Fibroblast of skin of scalp (primary cell): ENCODE data around the gene RNF212.

Source experiments
- DNase-seq: peaks from one replicate; pipeline ENCODE4 v3.0.0-alpha.2; 2013

Gene RNF212

DNA sequence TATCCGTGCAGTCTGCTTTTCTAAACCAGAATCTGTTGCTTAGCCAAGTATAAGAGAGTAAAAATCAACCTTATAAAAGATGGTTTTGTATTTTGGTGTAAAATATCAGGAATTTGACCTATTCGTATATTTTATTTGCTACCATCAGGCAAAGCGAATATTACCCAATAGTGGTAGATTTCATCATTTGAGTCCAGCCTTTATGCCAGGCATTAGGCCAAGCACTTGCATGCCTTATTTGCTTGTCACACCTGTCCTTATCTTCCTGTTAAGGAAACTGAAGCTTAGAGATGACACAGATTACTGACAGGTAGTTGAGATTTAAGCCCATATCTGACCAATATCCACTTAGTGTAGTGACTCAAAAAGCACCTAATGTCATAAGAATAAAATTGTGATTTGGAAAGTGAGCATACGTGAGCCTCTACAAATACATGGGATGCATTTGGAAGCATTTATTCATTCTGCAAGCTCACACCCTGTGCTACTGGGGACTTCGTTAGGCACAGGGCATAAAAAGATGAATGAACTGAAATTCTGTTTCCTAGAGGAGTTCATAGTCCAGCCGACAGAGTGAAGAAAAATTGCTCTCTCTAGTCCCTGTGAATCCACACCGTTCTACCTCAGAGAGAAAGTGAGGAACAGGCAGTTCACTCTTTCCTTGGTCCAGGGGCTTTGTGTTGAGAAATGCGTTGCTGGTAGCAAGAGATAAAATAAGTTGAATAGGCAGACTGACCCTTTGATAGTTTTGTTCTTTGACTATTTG lies 2.3 kb upstream of the RNF212 start:
- no peak for DNase-seq

DNA sequence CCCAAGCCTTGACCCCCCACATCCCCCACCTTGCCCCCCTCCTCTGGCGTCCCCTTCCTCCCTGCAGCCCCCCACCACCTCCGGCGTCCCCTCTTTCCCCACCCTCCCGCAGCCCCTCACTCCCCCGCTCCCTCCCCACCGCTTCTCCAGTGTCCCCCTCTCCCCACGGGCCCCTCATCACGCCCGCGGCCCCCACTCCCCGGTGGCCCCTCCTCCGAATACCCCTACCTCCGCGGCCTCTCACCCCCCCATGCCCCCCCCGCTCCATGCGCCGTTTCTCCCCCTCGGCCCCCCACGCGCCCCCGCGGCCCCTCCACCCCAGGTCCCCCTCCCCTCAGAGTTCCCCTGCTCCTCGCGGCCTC lies 562 bp downstream of the RNF212 start:
- DNase-seq = no peak

DNA sequence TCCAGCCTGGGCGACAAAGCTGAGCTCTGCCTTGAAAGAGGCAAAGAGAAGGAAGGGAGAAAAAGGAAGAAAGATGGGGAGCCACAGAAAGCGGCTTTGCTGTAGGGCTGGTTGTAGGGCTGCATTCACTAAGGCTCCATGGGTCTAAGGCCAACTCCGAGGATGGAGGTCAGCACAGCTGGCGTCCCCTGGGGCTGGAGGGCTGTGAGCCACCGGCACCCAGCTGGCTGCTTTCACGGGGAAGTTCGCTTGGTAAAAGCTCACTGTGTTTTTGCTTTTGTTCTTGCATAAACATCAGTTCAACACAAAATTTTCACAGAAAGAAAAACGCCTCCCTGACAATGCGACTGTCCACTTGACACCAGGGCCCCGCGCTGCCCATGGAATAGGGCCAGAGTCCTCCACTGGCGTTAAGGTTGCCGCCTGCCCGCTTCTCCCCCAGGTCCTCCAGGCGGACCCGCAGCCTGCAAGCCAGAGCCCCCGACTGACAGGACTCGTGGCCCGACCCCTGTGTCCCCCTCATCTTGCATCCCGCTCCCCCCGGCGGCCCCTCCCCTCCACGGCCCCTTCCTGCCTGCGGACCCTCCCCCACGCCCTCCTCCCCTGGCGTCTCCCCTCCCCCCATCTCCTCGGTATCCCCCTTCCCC lies 1.1 kb downstream of the RNF212 start:
- DNase-seq = no peak

DNA sequence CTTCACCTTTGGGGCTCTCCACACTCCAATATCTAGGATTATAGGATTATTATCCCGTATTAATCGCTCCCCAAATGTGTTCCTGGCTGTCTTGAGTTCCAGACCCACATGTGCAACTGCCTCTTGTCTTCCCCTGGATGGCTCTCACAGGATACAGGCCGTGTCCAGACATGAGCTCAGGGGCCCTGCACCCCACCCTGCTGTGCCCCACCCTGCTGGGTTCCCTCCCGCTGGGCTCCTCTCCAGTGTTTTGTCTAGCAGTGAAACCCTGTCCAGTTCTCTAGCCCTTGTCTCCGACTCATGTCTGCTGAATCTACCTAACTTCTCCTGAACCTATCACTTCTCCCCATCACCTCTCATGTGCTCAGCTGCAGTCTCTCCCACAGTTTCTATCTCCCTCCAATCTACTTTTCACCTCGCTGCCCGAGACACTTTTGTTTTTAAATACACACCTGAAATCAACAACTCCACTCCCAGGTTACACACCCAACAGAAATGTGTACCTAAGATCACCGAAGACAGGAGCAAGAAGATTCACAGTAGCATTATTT lies 2.0 kb downstream of the RNF212 start:
- no peak for DNase-seq

DNA sequence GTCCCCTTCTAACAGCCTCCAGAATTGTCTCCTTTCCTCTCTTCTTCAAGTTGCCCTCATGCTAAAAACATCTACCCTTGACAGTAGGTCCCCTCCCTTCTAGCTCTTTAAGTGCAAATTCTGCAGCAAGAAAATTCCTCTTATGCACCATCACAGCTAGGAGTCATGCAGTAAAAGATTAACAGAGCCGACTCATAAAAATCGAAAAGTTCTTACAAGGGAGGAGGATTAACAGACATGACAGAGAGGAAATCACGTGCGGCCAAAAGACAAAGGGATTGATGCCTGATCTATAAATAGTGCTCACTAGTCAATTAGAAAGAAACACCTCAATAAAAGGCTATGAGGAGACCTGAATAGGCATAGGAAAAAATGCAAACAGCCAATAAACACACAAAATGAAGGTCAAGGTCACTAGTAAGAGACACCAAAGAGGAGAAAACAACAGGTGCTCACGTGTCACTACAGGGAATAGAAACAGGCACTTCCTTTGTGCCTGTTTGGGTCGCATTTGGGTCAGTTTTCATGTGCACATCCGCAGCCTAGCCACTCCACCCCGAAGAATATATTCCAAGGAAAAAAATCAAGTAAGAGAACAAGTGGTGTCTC lies 3.4 kb downstream of the RNF212 start:
- no peak for DNase-seq

DNA sequence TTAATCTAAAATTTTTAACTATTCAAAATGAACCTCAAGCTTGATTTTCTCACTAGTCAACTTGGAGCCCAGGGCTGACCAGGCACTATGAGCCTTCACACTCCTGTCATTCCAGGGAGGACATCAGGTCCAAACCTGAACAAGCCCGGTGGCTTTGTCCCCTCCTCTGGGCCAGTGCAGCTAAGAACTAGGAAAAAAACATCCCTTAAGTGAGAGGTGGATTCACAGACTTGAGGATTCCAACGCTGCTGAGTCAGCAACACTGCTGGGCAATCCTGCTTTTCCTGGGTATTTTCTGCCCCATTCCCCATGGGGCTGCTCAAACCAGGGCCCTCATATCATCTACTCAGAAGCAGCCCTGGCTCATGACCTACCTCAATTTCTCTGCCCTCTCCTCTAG lies 4.0 kb downstream of the RNF212 start:
- no peak for DNase-seq

DNA sequence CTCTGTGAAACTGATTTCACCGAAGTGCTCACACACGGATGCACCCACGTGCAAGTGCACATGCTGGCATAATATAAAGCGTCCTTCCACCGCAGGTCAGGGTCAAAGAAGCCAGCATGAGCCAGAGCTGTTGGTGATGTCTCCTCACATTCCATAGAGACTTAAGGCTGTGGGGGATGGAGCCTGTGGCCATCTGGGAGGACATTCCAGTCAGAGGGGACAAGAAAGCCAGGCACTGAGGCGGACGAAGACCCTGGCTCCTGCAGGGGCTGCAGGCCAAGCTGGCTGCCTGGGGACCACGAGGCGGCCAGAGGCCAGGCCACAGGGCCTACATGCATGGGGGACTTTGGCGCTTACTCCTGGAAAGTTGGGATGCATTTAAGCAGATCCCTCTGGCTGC lies 7.7 kb downstream of the RNF212 start:
- no peak for DNase-seq

DNA sequence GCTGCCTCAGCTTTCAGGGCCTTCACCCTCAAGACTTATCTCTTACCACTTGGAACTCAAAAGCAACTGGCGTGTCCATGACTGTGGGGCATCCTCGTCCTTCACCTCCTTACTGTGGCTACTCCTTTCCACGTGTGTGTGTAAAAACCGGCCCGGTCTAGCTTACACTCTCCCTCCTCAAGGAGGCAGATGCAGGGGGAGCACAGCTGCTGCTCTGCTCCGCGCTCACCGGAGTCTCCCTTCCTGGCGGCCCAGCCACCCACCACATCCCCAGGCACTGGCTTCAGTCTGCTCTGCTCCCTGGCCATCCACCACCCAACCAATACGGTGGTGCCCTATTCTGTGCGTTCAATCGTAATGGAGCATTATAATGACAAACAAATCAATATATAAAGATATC lies 8.3 kb downstream of the RNF212 start:
- DNase-seq = no peak

DNA sequence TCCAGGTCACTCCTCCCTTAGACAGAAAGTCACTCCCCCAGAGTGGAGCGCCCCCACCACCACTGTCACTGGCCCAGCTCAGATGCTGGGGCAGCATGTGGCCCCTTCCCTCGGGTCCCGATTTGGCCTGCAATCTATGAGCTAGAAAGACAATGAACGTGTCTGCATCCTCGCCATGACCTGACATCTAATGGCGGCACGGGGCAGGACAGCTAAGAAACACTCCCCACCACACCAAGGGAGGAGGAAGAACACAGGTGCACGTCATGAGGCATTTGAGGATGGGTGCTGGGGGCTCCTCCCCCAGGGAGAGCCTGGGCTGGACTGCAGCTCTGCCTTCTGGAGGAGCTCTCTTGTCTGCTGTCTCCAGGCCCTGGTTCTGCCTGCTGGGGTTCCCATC lies 8.7 kb downstream of the RNF212 start:
- no peak for DNase-seq

DNA sequence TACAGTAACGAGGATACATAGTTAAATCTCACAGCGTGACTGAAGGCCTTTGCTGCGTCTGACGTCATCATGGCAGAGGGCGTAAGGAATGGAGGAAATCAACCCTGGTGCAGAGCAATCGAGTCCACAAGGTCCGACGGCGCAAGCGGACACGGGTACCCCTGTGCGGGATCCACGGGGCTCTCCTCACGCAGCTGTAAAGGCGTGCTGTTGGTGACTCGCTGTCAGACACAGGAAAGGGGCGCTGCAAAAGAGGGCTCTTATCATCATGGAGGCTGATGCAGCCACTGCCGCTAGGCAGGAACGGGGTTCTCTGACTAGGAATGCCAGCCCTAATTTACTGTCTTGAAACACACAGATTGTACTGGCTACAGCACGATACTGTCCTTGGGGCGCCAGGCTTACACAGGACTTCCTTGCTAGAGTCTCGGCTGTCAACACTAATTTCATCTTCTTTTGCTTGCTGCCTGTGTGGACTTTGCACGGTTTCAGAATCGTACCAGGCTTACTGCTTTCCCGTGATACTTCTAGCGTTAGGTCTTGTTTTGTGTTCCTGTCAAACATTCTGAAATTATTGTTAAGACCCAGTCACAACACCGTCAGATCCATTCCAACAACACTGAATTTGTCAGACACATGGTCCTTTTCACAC lies 13.6 kb downstream of the RNF212 start:
- no peak for DNase-seq

DNA sequence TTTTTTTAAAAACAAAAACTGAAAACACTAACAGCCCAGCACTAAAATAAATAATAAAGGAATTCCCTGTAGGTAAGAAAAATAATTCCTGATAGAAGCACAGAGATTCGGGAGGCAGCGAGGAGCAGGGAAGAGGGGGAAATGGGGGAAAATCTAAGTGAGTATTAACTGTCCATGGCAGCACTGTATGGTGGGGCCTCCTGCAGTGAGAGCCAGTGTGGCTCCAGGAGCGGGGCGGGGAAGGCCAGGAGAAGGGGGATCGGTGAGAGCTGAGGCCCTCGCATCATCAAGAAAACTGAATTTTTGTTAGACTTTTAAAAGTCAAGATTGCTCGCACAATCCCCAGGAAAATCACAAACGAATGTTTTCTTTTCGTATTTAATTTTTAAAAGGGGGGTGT lies 14.1 kb downstream of the RNF212 start:
- DNase-seq = no peak

DNA sequence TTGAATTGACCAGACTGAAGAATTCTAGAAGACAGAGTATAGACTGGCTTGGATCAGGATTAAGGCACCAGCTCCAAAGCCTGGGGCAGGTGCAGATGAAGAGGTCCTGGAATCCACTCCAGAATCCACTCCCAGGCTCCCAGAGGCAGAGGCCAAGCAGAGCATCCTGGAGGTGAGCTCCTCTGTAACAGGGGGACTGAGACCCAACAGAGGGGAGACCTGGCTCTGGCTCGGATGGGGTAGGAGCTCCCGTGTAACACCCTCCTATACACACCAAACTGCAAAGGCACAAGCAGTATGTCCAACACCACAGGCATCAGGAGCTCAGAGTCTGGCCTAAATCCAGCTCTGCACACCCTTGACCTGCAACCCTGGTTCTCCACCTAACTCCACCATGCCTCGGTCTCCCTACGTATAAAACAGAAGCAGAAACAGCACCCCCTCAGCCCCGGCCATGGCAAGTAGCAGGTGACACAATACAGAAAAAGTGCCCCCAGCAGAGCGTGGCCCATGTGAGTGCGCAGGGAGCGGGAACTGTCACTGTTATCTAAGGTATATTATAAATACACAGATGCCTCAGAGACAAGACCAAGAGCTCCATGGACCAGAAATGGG lies 14.9 kb downstream of the RNF212 start:
- no peak for DNase-seq

DNA sequence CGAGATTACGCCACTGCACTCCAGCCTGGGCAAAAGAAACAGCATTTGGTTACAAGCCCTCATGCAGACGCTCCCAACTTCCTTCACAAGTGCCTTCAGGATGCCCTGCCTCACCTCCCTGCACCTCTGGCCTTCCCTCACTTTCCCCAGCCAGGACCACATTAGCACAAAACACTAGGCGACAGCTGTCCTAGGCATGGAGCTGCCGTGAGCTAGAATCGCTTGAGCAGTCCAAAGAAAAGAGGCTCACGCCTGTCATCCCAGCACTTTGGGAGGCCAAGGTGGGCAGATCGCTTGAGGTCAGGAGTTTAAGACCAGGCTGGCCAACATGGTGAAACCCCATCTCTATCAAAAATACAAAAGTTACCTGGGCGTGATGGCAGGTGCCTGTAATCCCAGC lies 15.8 kb downstream of the RNF212 start:
- DNase-seq = no peak

DNA sequence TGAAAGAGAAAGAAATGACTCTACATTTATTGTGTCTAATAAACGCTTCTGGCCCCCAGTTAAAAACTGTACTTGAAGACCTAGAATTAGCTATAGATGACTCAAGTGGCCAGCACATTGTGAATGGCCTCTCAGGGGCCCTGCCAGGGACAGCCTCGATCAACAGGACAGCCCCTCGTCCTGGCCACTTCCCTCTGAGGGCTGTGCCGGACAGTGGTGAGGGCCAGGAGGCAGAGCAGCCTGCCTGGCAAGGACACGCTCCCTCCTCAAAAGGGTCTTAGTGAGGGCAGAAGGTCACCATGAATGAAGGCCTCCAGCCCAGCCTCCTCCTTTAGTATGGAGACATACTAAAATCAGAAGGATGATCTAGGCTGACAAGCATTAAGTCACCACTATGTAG lies 16.5 kb downstream of the RNF212 start:
- no peak for DNase-seq

DNA sequence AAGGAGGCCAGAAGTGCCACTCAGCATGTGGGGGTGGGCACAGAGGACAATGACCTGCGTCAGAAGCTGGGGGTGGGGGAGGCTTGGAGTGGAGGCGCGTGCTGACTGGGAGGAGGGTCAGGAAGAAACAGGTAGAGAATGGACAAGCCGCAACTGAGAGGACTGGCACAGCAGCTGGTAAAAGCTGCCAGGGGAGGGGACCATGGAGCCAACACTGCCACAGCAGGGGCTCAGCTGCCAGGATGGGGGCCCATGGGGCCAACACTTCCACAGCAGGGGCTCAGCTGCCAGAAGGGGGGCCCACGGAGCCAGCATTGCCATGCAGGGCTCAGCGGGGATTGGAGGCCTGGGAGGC lies 19.1 kb downstream of the RNF212 start:
- DNase-seq = no peak

DNA sequence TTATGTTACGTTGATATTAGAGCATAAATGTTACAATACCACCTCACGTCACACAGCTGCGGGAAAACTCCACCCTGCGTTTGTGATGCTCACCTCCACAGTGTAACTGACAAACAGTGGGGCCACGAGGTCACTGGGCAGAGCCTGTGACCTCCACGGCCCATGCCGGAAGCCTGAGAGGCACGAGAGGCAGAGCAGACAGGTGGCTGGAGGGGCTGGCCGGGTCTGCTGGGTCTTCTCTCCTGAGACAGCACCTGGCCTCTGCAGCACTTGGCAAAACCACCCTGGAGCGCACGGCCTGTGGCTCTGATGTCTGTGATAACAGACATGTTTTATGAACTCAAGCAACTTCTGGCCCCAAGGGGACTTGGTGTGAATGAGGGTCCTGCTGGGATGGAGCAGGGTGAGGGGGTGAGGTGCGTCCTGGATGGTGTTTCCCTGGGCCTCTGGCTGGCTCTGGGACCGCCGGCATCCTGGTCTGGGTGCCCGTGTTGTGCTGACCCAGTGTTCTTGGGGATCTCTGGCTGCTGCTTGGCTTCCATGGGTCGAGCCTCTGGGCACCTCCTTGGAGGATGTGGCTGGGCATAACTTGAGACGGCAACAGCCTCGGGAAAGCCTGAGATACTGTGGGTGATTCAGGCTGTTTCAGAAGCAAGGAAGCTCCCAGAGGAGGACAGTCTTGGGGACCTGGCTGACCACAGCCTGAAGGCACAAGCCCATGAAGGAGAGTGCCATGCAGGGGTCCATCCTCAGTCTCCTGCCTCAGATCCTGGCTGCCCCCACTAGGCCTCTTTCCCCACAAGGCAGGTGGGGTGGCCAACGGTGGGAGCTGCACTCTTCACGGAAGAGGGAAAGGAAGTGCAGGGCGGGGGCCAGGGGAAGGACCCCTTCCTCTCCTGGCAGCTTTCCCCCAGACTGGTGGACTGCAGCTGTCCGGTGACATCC lies 19.7 kb downstream of the RNF212 start:
- DNase-seq = no peak

DNA sequence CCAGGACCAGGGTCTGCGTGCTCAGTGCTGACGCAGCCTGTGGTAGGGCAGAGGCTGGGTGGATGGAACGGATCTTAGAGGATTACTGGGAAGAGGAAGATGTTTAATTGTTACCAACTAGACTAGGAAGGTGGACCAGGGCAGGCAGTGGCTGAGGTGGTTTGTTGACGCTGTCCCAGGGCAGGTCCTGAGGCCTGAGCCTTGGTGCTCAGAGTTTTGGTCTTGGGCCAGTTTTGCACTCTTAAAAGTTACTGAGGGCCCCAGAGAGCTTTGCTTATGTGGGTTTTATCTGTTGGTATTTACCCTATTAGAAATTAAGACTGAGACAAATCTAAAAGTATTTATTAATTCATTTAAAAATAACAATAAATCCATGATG lies 20.4 kb downstream of the RNF212 start:
- DNase-seq = no peak

DNA sequence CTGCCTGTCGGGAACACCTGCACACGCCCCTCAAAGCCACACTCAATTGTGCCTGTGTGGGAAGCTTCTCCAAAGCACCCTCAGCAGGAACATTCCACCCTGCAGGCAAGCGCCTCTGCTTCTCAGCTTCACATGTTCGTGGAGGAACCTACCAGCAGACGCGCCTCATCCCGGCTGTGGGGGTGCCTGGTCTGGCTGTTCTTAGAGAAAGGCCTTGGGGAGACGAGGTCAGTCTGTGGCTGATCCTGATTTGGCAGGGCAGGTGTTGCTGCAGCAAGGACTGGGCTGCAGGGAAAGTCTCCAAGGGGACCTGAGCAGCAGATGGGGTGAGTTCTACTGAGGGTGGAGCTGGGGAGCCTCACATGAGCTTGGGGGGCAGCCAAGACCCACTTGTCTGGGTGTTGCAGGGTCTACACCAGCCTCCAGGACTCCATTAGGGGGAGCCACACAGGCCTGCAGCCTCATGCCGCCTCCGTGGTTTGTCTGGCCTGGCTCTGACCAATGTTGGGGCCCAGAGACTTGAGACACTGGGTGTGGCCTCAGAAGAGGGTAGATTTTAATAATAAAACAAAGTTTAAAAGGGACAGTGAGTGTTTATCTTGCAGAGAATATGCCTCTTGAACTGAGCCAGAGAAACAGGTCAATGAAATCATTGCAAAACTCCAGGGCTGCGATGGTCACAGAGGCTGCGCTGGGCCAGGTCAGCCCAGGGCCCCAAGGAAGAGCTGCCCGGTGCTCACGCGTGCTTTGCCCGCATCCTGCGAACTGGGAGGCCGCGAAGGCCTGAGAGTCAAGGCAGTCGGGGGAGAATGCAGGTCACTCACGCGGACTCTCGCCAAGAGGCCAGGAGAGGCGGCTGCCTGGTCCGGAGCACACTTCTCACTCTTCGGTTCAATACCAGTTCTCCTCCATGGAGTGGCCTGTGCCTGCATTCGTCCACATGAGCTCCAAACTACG lies 21.1 kb downstream of the RNF212 start:
- DNase-seq = no peak

DNA sequence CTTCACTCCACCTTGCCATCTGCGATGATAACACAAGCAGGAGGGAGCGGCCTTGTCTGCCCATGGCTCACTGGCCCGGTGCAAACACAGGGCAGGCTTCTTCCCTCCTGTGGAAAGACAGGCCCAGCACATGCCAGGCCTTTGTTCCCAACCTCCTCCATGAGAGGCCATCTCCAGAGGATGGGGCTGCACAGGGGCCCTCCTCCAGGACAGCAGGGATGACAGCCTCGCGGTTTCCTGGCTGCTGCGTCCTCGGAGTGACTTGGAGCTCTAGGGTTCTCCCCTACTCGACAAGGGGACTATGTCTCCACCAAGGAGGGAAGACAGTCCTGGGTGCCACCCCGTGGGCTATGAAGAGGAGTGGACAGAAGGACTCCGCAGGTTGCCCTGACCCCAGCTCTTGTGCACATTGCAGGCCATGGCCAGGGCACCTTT lies 21.8 kb downstream of the RNF212 start:
- DNase-seq = no peak
